GM21529 (cell line): Measurements from ENCODE around the gene PTPRK.
"Not testable (repeated sequence)": the region's sequence is repeated elsewhere in the genome, so short reads cannot be mapped to it uniquely, and the experiment has no call there.

Experiments
- ATAC-seq: cut with Tn5 transposase; IDR thresholded peaks from one replicate; pipeline ENCODE4 v1.9.1; 2021; ENCODE audit not compliant: unreplicated experiment

Gene PTPRK

DNA sequence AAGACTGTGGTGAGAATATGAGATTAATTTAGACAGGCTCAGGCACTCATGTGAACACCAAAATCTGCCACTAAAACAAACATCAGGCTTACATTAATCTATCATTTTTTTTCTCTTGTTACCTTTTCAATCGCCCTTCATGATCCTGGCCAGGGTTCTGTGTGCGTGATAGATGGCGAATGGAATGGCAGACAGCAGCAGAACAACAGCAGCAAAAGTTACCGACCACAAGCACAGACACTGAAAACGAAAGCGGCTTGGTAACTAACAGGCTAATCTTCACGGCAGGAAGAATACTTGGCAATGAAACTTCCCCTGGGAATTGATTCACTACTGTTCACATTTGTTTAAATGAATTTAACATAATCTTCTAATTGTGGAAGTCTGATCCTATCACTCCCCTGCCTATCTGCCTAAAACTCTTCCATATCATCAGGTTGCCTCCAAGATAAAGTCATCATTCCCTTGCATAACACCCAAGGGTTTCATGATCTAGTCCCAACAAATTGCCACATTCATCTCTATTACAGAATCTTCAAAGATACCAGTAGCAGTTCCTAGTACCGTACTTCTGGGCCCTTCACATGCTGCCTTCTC is 28.7 kb downstream of the PTPRK start:
- peak; percentile 54 for ATAC-seq

DNA sequence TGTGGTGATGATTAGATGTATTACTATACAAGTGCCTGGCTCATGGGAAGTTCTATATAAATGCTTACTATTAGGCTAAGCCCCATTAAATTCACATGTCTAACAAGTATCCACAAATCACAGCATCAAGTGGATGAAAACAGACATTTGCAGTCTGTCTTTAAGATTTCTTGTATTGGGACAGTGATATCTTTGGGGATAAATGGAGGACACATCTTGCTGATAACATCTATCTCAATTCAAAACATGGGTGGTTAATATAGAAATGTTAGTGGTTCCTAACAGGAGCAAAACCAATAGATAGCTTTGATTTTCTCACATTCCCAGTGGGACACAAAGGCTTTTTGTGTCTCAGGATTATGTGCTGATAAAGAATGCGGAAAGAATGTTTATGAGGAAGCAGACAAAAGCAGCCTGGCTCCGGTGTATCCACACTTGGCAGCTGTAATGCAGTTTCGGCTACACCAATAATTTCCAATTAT is 29.3 kb downstream of the PTPRK start:
- ATAC-seq = no peak

DNA sequence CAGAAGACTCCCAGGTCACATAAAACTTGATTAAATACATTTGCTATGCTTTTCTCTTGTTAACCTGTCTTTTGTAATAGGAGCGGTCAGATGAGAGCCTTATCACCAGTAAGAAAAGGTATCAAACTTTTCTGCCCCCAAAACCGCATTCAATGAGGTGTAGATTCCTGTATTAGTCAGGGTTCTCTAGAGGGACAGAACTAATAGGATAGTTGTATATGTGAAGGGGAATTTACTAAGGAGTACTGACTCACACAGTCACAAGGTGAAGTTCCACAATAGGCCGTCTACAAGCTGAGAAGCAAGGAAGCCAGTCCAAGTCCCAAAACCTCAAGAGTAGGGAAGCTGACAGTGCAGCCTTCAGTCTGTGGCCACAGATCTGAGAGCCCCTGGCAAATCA is 32.7 kb downstream of the PTPRK start:
- no peak for ATAC-seq

- no peak for ATAC-seq
Observed at GRCh38 chr6:128487055-128487454, 33.3 kb downstream of the PTPRK start.

GRCh38 chr6:128486580-128486979 is 33.8 kb downstream of the PTPRK start:
- ATAC-seq = not testable (repeated sequence)

DNA sequence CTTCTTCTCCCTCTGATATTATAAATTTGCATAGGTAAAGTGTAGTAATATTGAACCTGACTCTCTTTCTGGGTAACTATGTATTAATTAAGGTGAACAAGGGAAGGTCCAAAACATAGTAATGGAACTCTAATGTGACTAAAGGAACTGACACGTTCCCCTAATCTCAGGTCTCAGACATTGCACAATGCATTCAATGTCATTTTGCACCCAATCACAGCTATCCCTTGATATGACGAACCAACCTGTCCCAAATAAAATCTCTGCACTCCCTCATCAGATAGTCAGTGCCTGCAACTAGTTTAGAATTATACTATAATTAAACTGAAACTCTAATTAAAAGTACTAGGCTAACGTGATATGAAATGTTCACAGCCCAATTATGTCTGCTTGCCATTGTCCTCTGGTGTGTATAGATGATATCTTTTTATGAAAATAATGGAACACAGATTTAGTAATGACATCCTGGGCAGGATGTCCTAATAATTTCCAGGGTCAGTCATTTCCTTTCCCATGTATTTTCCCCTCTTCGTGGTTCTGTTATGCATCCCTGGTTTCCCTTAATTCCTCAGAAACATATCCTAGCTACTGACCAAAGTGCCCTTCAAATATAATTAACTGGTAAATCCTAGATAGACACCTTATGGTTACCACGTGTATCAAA is 36.8 kb downstream of the PTPRK start:
- no peak for ATAC-seq

DNA sequence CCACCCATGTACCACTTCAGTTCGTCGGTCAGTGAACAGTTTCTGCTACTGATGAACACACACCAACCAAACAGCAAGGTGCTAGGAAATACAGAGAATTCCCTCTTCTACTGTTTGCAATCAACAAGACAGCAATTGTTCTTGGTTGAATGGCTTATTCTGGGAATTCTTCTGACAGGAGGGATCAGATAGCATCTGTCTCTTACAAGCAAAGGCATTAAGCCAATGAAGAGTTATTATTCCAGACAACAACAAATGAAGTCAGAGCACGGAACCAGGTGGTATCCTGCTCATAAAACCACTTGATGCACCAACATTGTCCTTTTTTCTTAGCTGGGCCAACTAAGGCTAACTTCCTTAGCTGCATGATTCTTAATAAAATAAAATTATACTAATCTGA is 37.8 kb downstream of the PTPRK start:
- ATAC-seq = no peak

DNA sequence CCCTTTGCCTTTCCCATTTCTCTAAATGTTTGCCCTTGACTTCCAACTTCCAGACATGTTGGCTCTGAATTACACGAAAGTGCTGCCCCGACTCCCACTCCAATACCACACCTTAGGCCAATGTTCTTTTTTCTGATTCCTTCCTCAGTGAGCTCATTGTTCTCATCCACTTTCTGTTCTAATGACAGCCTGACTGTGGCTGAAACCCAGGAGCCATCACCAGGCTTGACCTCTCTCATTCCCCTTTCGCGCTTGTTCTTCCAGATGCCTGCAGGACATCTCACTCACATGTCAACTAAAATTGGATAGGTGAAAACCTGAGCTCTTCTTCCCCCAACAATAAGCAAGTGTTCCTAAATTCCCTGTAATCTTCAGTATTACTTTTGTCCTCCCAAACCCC is 40.4 kb downstream of the PTPRK start:
- ATAC-seq = no peak

GRCh38 chr6:128479048-128479666 is 41.2 kb downstream of the PTPRK start:
- no peak for ATAC-seq

DNA sequence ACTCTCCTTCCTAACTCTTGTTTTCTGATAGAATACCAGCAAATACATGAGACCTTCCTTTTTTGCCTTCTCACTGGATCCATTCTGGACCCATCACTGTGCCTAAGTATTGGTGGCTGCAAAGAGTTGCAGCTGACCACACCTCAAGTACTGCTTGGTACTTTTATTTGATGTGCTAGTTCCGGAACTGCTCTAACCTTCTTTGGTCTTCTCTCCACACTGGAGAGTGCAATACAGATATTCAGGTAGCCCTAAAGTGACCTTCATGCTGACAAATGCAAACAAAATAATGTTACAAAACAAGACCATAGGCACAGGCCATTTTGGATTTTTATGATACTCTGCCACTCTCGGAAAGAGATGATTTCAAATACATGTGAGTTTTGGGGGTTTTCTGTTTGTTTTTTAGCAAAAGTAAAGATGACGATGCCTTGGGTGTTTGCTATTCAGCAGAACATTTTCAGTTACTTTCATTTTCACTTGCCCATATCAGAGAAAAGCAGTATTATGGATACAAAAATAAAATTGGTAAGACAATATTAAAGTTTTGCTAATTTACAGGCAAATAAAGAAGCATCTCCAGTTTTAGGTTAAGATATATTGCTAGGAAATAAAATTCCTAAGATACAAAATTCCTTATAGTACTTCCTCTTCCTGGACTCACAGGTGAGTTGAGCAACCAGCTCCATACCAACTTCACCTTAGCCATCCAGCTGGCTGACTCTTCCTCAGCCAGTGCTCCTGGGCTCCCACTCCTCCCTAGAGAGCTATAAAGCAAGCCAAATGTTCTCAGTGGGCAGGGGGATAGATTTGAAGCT is 42.0 kb downstream of the PTPRK start:
- ATAC-seq = no peak

DNA sequence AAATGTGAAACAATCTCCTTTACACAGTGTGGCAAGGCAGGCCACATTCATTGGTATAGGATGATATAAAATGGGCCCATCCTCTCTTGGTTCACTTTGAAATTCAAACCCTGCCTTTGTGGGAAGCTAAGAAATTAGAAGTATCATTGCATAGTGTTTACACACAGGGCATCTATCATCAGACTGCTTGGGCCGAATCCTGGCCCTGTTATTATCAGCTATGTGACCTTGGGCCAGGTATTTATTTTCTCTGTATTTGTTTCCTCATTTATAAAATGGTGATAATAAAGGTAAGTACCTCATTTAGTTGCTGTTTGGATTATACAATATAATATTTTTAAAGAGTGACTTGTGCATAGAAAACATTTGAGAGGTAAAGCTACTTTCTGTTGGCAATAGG is 45.5 kb downstream of the PTPRK start:
- no peak for ATAC-seq

- ATAC-seq = no peak
Observed at GRCh38 chr6:128474481-128474880, 45.9 kb downstream of the PTPRK start.

GRCh38 chr6:128471907-128472306 is 48.5 kb downstream of the PTPRK start:
- ATAC-seq = no peak

- ATAC-seq = no peak
Observed at GRCh38 chr6:128465368-128466343, 54.7 kb downstream of the PTPRK start.

DNA sequence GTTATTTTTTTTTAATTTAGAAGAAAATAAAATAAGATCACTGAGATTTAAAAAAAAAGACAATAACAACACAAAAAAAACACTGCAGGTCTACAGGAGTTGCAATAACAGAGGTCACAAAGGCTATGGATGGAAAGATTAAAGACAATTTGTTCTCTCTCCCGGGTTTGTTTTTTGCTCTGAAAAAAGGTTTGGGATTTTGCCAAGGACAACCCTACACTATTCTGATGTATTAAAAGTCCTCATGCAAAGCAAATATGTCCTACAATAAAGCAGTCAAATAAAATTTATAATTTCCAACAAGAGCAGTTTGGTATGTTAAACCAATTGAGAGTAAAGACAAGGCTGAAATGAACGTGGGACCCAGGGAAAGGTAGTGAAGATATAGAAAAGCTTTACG is 55.6 kb downstream of the PTPRK start:
- ATAC-seq = no peak

- ATAC-seq = no peak
Observed at GRCh38 chr6:128463942-128464341, 56.5 kb downstream of the PTPRK start.

- ATAC-seq = no peak
Observed at GRCh38 chr6:128461501-128461900, 58.9 kb downstream of the PTPRK start.

DNA sequence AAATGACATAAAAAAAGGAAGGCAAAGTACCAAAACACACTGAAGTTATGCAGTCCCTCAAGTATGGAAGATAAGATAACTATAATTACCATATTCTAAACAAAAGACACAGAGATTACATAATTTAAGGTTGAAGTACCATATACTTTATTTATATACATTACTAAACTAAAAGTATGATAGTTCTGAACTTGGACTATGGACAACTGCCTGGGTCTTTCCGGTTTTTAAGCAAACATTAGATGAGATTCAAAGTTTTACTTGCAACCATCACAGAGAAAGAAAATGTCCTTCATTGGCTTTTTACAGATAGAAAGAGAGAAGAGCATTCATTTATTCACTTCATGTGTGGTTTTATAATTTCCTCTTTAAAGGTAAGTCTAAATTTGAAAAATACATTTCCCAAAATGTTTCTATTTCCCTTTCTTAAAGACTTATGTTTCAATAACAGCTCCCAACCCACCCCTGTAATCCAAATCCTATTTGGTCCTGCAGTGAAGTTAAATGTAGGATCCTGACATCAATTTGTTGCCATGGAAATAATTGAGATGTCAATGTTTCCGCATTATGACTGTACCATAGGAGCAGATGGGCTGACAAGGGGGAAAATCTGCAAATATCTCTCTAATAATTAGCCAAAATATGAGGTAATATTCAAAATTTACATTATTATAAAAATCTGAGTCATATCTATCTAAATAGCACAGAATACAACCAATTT is 63.7 kb downstream of the PTPRK start:
- ATAC-seq = no peak

GRCh38 chr6:128455959-128456358 is 64.4 kb downstream of the PTPRK start:
- no peak for ATAC-seq

GRCh38 chr6:128452713-128453112 is 67.7 kb downstream of the PTPRK start:
- no peak for ATAC-seq
